IMR-90 (cell line): ENCODE results near the gene C9orf50. TPM values are rescaled to one million over a fixed set of nuclear protein-coding genes. Genes with fewer than 3 reads are reported as not detected.

Experiments
- ATAC-seq: fragments of 200-7000 bp; cut with Tn5 transposase; 2 replicates; pipeline ENCODE4 v1.9.1; 2020; ENCODE audit warnings: low read depth, mild to moderate bottlenecking, moderate library complexity
- BruUV-seq: library from RNA; stranded (reverse); fragments of 400-500 nt; replicated peaks from 2 replicates; lab custom pipeline; 2021; lab: Mats Ljungman, UMichigan
- CTCF ChIA-PET: fragments of 300-600 bp; formaldehyde crosslinking; extraction: SDS; loops from one replicate; lab custom pipeline; 2021; ENCODE audit warnings: antibody characterized with exemption; lab: Yijun Ruan, JAX
- POLR2A ChIA-PET: fragments of 300-600 bp; sonication (Branson Sonifier 250); formaldehyde crosslinking; loops from one replicate; lab custom pipeline; 2022; ENCODE audit warnings: antibody characterized with exemption; ENCODE audit not compliant: unreplicated experiment; lab: Charles Lee
- DNase-seq: peaks from one replicate; pipeline ENCODE4 v3.0.0; 2013
- H2AFZ ChIP-seq: replicated peaks from 2 replicates; pipeline ENCODE3; 2013; ENCODE audit warnings: low read length, mild to moderate bottlenecking; ENCODE audit not compliant: poor library complexity
- H2AK5ac ChIP-seq: 2 replicates; pipeline ENCODE4 v1.6.1; 2013; ENCODE audit warnings: low read depth, low read length, inconsistent platforms
- H2AK9ac ChIP-seq: replicated peaks from 2 replicates; pipeline ENCODE3; 2013; ENCODE audit warnings: mild to moderate bottlenecking, low read depth, low read length, moderate library complexity; ENCODE audit not compliant: poor library complexity
- H2BK120ac ChIP-seq: 2 replicates; pipeline ENCODE4 v1.6.1; 2013; ENCODE audit warnings: low read depth, low read length, inconsistent platforms
- H2BK15ac ChIP-seq: 3 replicates; pipeline ENCODE4 v1.6.1; 2013; ENCODE audit warnings: low read depth, low read length, inconsistent platforms
- H2BK20ac ChIP-seq: 2 replicates; pipeline ENCODE4 v1.6.1; 2013; ENCODE audit warnings: low read depth, mild to moderate bottlenecking, inconsistent platforms, low read length, moderate library complexity
- H2BK5ac ChIP-seq: 2 replicates; pipeline ENCODE4 v1.6.1; 2013; ENCODE audit warnings: mild to moderate bottlenecking, low read depth, low read length, inconsistent platforms; ENCODE audit not compliant: poor library complexity, severe bottlenecking
- H3K14ac ChIP-seq: replicated peaks from 2 replicates; pipeline ENCODE4 v1.6.1; 2013; ENCODE audit warnings: low read depth, low read length, inconsistent platforms
- H3K18ac ChIP-seq: 2 replicates; pipeline ENCODE4 v1.6.1; 2013; ENCODE audit warnings: low read depth, low read length, control low read depth
- H3K23ac ChIP-seq: 2 replicates; pipeline ENCODE4 v1.6.1; 2013; ENCODE audit warnings: low read depth, low read length, inconsistent platforms
- H3K27ac ChIP-seq: 2 replicates; pipeline ENCODE4 v1.5.1; 2013; ENCODE audit warnings: mild to moderate bottlenecking, control low read depth, low read length; ENCODE audit not compliant: insufficient read depth
- H3K27me3 ChIP-seq: 2 replicates; pipeline ENCODE4 v1.6.1; 2013; ENCODE audit warnings: low read length; ENCODE audit not compliant: control insufficient read depth, insufficient read depth
- H3K36me3 ChIP-seq: 2 replicates; pipeline ENCODE4 v1.6.1; 2013; ENCODE audit warnings: low read length, mixed read lengths; ENCODE audit not compliant: control insufficient read depth, insufficient read depth
- H3K4ac ChIP-seq: 2 replicates; pipeline ENCODE4 v1.6.1; 2013; ENCODE audit warnings: low read depth, low read length, inconsistent platforms
- H3K4me1 ChIP-seq: 2 replicates; pipeline ENCODE4 v1.6.1; 2013; ENCODE audit warnings: low read length, mixed read lengths; ENCODE audit not compliant: control insufficient read depth, insufficient read depth
- H3K4me2 ChIP-seq: 2 replicates; pipeline ENCODE4 v1.6.1; 2013; ENCODE audit warnings: low read depth, mild to moderate bottlenecking, control low read depth, low read length, moderate library complexity
- H3K4me3 ChIP-seq: 2 replicates; pipeline ENCODE4 v1.5.1; 2013; ENCODE audit warnings: low read depth, mild to moderate bottlenecking, control low read depth, low read length, moderate library complexity; ENCODE audit not compliant: insufficient read depth
- H3K56ac ChIP-seq: 2 replicates; pipeline ENCODE4 v1.6.1; 2013; ENCODE audit warnings: low read length, inconsistent platforms; ENCODE audit not compliant: insufficient read depth; ENCODE audit errors: extremely low read depth
- H3K79me1 ChIP-seq, 2 experiments: 2 replicates each; pipeline ENCODE4 v1.6.1; 2013; ENCODE audit warnings: low read length in 2 of 2, inconsistent platforms in 1 of 2, low read depth in 1 of 2
- H3K9ac ChIP-seq: 2 replicates; pipeline ENCODE4 v1.6.1; 2013; ENCODE audit warnings: low read depth, low read length, control low read depth
- H3K9me1 ChIP-seq: 2 replicates; pipeline ENCODE4 v1.6.1; 2013; ENCODE audit warnings: low read length, inconsistent platforms; ENCODE audit not compliant: insufficient read depth
- H3K9me3 ChIP-seq: 2 replicates; pipeline ENCODE4 v1.6.1; 2013; ENCODE audit warnings: low read length; ENCODE audit not compliant: control insufficient read depth, insufficient read depth
- H4K20me1 ChIP-seq: 2 replicates; pipeline ENCODE4 v1.6.1; 2013; ENCODE audit warnings: low read length, inconsistent platforms; ENCODE audit not compliant: insufficient read depth
- H4K5ac ChIP-seq: 2 replicates; pipeline ENCODE4 v1.6.1; 2013; ENCODE audit warnings: mild to moderate bottlenecking, low read depth, low read length, control low read depth
- H4K8ac ChIP-seq, 2 experiments: 2 replicates each; pipeline ENCODE4 v1.6.1; 2013; ENCODE audit warnings: low read depth in 2 of 2, low read length in 2 of 2, control low read depth in 1 of 2, inconsistent platforms in 1 of 2
- H4K91ac ChIP-seq: 2 replicates; pipeline ENCODE4 v1.6.1; 2013; ENCODE audit warnings: low read depth, low read length, inconsistent platforms; ENCODE audit not compliant: insufficient read depth
- BHLHE40 ChIP-seq: fragments of 150-350 bp; IDR thresholded peaks from 2 replicates; pipeline ENCODE4 v1.6.1; 2016; ENCODE audit warnings: mild to moderate bottlenecking, low read depth, low read length
- FOS ChIP-seq: fragments of 150-350 bp; IDR thresholded peaks from 2 replicates; pipeline ENCODE4 v1.6.1; 2016; ENCODE audit warnings: low read depth, low read length
- WGBS, 2 experiments: methylation state at CpG; one replicate each; pipeline versions ENCODE4 v1.1.5 to v1.1.7; 2013; ENCODE audit warnings: missing lambda C conversion rate in 2 of 2; ENCODE audit not compliant: insufficient read length in 1 of 2; ENCODE audit errors: extremely low coverage in 2 of 2; 5-methylcytosine and 5-hydroxymethylcytosine counted together
- dilution Hi-C: fragments of 300-500 bp; cut with HindIII; formaldehyde crosslinking; loops from one replicate; pipeline ENCODE4 v1.14.3; 2018; ENCODE audit warnings: low sequenced_read_pairs; ENCODE audit not compliant: unreplicated experiment
- in situ Hi-C: fragments of 300-500 bp; cut with MboI; formaldehyde crosslinking; loops from 3 replicates; pipeline ENCODE4 v1.14.3; 2019; ENCODE audit warnings: low sequenced_read_pairs, inconsistent platforms, mixed read lengths
- intact Hi-C: fragments of 100-400 bp; cut with micrococcal nuclease; formaldehyde crosslinking; loops from 2 replicates; pipeline ENCODE4 v1.10.0; 2022
- polyA plus RNA-seq, 3 experiments: library from polyadenylated mRNA; depleted of rRNA; stranded (reverse); fragments of >200 nt; gene quantifications; 2 replicates each; pipeline ENCODE4 v1.2.3, GENCODE V29; 2012; ENCODE audit warnings: low replicate concordance in 1 of 3
- total RNA-seq: library from RNA; depleted of rRNA; stranded (reverse); fragments of >200 nt; gene quantifications from 2 replicates; pipeline ENCODE4 v1.2.3, GENCODE V29; 2012

The C9orf50 gene
- total and polyA plus RNA-seq, 2 of the 4 experiments (the other 2 are of a cell fraction) = 0.09 TPM; not detected in 1

- Histone ChIP-seq H2AFZ (peak overlapping the region; percentile 89), H3K4me3 (no peak overlapping the region), H3K14ac (peak overlapping the region; percentile 99), H2BK20ac (peak overlapping the region; percentile 84), H3K4me1 (peaks cover 21% of the 10 kb centered on the region), H3K4me2 (no peak overlapping the region; the same call in 1 of the 2 replicates), H3K79me1 (peaks cover 0 to 16% of the 10 kb centered on the region in 2 experiments; a peak in 2 of 4 replicates), H3K9me3 (peaks cover 2% of the 10 kb centered on the region), H4K5ac (peak overlapping the region; percentile 86), H2BK15ac (peak overlapping the region; percentile 89; the same call in 2 of the 3 replicates), H4K20me1 (no peaks in the 10 kb centered on the region), H3K36me3 (0 out of 2 replicates have a peak, but pooled peaks cover 1% of the 10 kb centered on the region), H2AK9ac (peak overlapping the region; percentile 91), H4K91ac (peak overlapping the region; percentile 98), H3K9me1 (peaks cover 18% of the 10 kb centered on the region), H2BK120ac (peak overlapping the region; percentile 92), H2AK5ac (peak overlapping the region; percentile 100), H3K56ac (peak overlapping the region; percentile 86), H4K8ac (peak overlapping the region; percentile 57 to 96; a peak in 3 of 4 replicates), H2BK5ac (peak overlapping the region; percentile 90), H3K9ac (peak overlapping the region; percentile 38; the same call in 1 of the 2 replicates), H3K4ac (peak overlapping the region; percentile 99), H3K27me3 (no peaks in the 10 kb centered on the region), H3K27ac (peak overlapping the region; percentile 63), H3K18ac (peak overlapping the region; percentile 76), H3K23ac (peak overlapping the region; percentile 50)
- WGBS, 2 experiments = 72% methylated on average over 5 of the region's 9 CpGs; no CpG with 5 or more reads in 1 of the 2 experiments
- in situ Hi-C loops (no loop called here), dilution Hi-C loops (no loop called here), intact Hi-C loops (no loop called here)
- no TSS peak for BruUV-seq
- POLR2A ChIA-PET = interaction anchor here (0.5 kb wide), 1 partner anchor 167 kb away, joined by 5 read pairs; no protein-coding TSS in a partner anchor
- CTCF ChIA-PET = interaction anchor here (0.7 to 1.8 kb wide), 3 partner anchors 8 to 92 kb away, joined by 3 to 4 read pairs (median 4); no protein-coding TSS in a partner anchor
- 0 out of 2 replicates have a peak, but pooled peaks have one; percentile 15 for TF ChIP-seq BHLHE40
- no peak for TF ChIP-seq FOS
- DNase-seq = peak; percentile 35
- ATAC-seq = no peak
Observed at GRCh38 chr9:129575818-129576217, 45.1 kb downstream of the C9orf50 start.
